Esophagus muscularis mucosa (tissue), 4 donors: ENCODE measurements around the gene MRPS16.

Experiments
- CTCF ChIP-seq, 3 experiments: fragments of 200-600 bp in 2 of 3; fragments of 450-650 bp in 1 of 3; sonication (generic) in 2 of 3; IDR thresholded peaks; one replicate each; pipeline ENCODE4 v1.5.1; 2017 to 2019; ENCODE audit warnings: antibody characterized with exemption in 3 of 3, mild to moderate bottlenecking in 2 of 3, moderate library complexity in 1 of 3
- EP300 ChIP-seq: sonication (generic); formaldehyde crosslinking; IDR thresholded peaks from one replicate; pipeline ENCODE4 v1.6.1; 2017; ENCODE audit warnings: antibody characterized with exemption
- POLR2A ChIP-seq: fragments of 450-650 bp; IDR thresholded peaks from one replicate; pipeline ENCODE4 v1.6.1; 2017; ENCODE audit warnings: antibody characterized with exemption, moderate library complexity, mild to moderate bottlenecking, low read depth
- POLR2AphosphoS5 ChIP-seq, 2 donors: sonication (generic); formaldehyde crosslinking; IDR thresholded peaks; one replicate each; pipeline ENCODE4 v1.6.1; 2017; ENCODE audit warnings: antibody characterized with exemption in 2 of 2

- TF ChIP-seq CTCF (IDR thresholded peaks at IDR 0.05): no peak
- no peak for TF ChIP-seq POLR2A
- no peak for TF ChIP-seq POLR2AphosphoS5 (IDR thresholded peaks at IDR 0.05)
- no peak for TF ChIP-seq EP300
Observed at GRCh38 chr10:73253225-73253555, 746 bp upstream of the MRPS16 start.
